ENCODE data around the gene RAB36.

The RAB36 gene

DNA sequence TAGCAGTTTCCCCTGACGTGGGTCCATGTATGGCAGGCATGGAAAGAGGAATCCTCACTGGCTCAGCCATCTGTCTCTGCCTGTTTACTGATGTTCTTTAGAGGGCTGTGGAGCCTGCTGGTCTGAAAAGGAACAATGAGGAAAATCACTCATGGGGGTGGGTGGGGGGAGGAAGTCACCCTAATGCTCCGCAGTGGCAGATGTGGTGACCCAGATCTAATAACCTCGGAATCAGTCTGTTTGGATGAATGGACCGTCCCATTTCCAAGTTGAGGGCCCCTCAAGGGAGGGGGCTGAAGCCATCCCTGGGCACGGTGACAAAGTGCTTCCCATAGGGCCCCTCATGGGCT is 39.5 kb downstream of the RAB36 start:
- DNase-seq = no peak

GRCh38 chr22:23187211-23187610 is 41.9 kb downstream of the RAB36 start:
- DNase-seq = no peak

DNA sequence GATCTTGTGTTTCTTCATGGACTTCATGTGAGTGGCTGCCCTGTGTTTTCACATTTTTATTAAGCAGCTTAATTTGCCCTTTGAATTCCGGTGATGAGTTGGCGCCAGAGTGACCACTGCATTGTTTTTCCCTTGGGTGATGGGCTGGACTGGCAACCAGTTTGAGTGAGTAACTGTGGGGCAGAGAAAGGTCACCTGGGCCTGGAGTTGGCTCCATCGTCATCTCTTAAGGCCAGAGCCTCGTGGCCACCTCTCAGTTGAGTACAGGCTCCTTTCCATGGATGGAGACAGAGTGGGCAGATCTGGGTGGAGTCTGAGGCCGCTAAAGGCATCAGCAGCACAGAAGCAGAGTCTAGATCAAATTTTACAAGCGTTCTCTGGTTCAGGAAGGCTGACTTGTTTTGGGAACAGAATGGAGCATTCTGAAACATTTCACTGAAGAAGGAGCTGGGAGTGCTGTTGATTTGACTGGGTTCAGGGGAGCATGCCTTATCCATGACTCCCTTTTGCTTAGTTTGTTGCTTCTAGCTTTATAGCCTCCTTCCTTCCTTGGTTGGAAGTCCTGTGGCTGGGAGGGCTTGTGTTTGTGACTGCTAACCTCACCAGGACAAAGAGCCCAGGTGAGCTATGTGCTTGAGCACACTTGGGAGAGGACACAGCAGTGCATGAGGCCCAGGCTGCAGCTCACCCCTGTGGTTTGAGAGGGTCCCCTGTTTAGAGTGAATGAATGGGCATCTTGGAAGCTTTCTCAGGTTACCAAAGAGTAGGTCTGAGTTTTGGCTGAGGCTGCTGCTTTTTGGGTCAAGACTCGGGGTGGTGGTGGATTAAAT is 42.8 kb downstream of the RAB36 start:
- no peak for DNase-seq

GRCh38 chr22:23190526-23190925 is 45.2 kb downstream of the RAB36 start:
- no peak for DNase-seq

GRCh38 chr22:23192133-23192532 is 46.9 kb downstream of the RAB36 start:
- no peak for DNase-seq

GRCh38 chr22:23192558-23192957 is 47.3 kb downstream of the RAB36 start:
- DNase-seq = no peak

DNA sequence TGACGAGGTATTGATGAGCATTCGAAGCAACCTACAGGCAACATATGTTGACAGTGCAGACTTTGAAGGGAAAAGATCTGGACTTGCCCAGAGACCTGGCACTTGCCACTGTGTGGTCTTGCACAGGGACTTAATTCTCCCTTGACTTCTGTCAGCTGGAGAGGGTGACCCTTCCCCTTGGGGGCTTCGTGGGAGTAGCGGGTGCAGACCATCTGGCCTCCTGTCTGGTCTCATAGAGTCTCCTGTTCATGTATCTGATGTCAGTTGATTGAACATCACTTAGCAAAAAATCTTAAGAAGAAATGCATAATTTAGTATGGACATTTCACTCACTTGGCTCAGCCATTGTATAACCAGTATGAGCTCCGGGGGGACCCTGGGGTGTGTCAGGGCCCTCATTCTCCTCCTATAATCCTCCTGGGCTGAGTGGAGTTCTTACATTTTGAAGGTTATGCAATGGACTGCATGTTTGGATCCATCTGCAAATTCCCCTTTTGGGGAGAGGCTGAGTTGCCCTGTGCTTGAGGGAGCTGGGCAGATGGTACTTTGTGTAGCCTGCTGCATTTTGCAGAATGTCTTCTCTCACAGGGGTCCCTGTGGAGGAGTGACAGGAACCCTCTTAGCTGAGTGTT is 48.0 kb downstream of the RAB36 start:
- DNase-seq = no peak

- DNase-seq = no peak
Observed at GRCh38 chr22:23193882-23194281, 48.6 kb downstream of the RAB36 start.

GRCh38 chr22:23196165-23196564 is 50.9 kb downstream of the RAB36 start:
- DNase-seq = no peak

DNA sequence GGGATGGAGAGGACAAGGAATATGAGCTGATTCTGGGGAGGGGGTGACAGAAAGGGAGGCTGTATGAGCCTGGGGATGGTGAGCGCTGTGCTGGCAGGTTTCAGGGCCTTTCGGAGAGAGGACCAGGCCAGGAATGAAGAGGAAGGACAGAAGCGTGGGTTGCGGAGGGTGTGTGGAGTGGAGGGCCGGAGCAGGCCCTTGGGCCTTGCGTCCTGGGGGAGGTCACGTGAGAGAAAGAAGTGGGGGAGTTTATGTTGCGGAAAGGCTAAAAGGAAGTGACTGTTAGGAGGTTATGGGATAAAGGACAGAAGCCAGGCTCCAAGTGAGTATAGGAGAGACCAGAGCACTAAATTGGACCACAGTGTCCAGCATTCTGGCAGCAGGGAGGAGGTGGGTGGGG is 52.6 kb downstream of the RAB36 start:
- DNase-seq = no peak

- DNase-seq = no peak
Observed at GRCh38 chr22:23199159-23199558, 53.9 kb downstream of the RAB36 start.

- DNase-seq = no peak
Observed at GRCh38 chr22:23200898-23201297, 55.6 kb downstream of the RAB36 start.

DNA sequence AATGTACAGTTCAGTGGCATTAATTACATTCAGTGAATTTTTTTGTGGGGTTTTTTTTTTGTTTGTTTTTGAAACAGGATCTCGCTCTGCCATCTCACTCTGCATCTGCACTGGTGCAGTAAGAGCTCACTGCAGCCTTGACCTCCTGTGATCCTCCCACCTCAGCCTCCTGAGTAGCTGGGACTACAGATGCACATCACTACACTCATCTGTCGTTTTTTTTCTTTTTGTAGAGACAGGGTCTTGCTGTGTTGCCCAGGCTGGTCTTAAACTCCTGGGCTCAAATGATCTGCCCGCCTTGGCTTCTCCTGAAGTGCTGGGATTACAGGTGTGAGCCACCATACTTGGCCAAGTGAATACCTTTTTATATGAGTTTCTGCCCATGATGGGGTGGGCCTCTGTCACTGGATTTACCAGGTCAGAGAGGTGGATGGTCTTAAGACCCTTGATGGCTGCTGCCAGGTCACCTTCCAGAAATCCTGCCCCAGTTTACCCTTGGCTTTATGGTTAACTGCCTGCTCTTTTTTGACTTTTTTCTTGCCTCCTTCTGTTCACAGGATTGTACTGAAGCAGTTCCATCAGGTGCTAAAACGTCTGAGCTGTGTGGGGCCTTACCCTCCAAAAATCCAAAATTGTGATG is 57.7 kb downstream of the RAB36 start:
- DNase-seq = no peak

- DNase-seq = no peak
Observed at GRCh38 chr22:23203452-23204124, 58.3 kb downstream of the RAB36 start.

GRCh38 chr22:23204125-23204488 is 58.8 kb downstream of the RAB36 start:
- DNase-seq = no peak

GRCh38 chr22:23204541-23205157 is 59.4 kb downstream of the RAB36 start:
- no peak for DNase-seq

- no peak for DNase-seq
Observed at GRCh38 chr22:23205339-23206049, 60.2 kb downstream of the RAB36 start.

DNA sequence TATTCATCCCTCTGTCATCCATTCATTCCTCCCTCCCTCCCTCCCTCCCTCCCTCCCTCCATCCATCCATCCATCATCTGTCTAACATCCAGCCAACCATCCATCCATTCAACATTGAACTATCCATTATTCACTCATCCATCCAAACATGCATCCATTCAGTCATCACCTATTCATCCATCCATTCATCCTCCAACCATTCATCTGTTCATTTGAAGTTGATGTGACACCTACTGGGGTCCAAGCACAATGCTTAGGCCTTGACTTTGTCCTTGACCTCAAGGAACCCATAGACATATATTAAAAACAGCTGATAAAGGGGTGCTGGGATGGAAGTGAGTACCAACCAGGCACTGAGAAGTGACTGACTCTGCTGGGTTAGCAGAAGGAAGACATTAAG is 61.6 kb downstream of the RAB36 start:
- DNase-seq = no peak

GRCh38 chr22:23207729-23208393 is 62.6 kb downstream of the RAB36 start:
- DNase-seq = no peak

GRCh38 chr22:23210428-23211170 is 65.3 kb downstream of the RAB36 start:
- no peak for DNase-seq

GRCh38 chr22:23211622-23212021 is 66.3 kb downstream of the RAB36 start:
- DNase-seq = no peak
